H1 (cell line): ENCODE results near the gene ASCL1. TPM values are rescaled to one million over a fixed set of nuclear protein-coding genes. Genes with fewer than 3 reads are reported as not detected.

ENCODE experiments used
- BACH1 ChIP-seq: IDR thresholded peaks from 2 replicates; pipeline ENCODE4 v1.6.1; 2012; ENCODE audit warnings: low read length, improper control_type of control experiment
- BCL11A ChIP-seq, 2 experiments: IDR thresholded peaks; one replicate each; pipeline ENCODE4 v1.6.1; 2011; ENCODE audit warnings: low read depth in 2 of 2, low read length in 2 of 2, mild to moderate bottlenecking in 2 of 2
- CBX5 ChIP-seq: fragments of 300-800, 300-1000 bp; sonication (generic); IDR thresholded peaks from 2 replicates; pipeline ENCODE4 v1.7.1; 2016; ENCODE audit warnings: antibody characterized with exemption, low read length, low read depth
- CHD2 ChIP-seq: IDR thresholded peaks from 2 replicates; pipeline ENCODE4 v1.6.1; 2012; ENCODE audit warnings: low read length, improper control_type of control experiment
- CREB1 ChIP-seq: IDR thresholded peaks from 2 replicates; pipeline ENCODE4 v1.6.1; 2012; ENCODE audit warnings: inconsistent platforms
- CTBP2 ChIP-seq: IDR thresholded peaks from 2 replicates; pipeline ENCODE4 v1.7.0; 2011; ENCODE audit warnings: borderline replicate concordance, mild to moderate bottlenecking, moderate library complexity, mixed read lengths, low read length; ENCODE audit not compliant: insufficient read depth, insufficient read length
- EGR1 ChIP-seq: IDR thresholded peaks from 2 replicates; pipeline ENCODE4 v1.6.1; 2011; ENCODE audit warnings: low read depth, low read length, borderline replicate concordance
- EZH2 ChIP-seq: fragments of 200-600 bp; sonication (generic); IDR thresholded peaks from 2 replicates; pipeline ENCODE4 v1.7.1; 2012; ENCODE audit warnings: low read depth, mild to moderate bottlenecking, moderate library complexity, low read length, inconsistent platforms; ENCODE audit not compliant: severe bottlenecking
- JUND ChIP-seq: IDR thresholded peaks from 2 replicates; pipeline ENCODE4 v1.6.1; 2011; ENCODE audit warnings: mild to moderate bottlenecking, improper control_type of control experiment, low read length
- MAFK ChIP-seq: IDR thresholded peaks from 2 replicates; pipeline ENCODE4 v1.6.1; 2012; ENCODE audit warnings: low read depth, mild to moderate bottlenecking, improper control_type of control experiment, low read length
- NRF1 ChIP-seq: IDR thresholded peaks from 2 replicates; pipeline ENCODE4 v1.6.1; 2011; ENCODE audit warnings: mild to moderate bottlenecking, low read depth, low read length, improper control_type of control experiment
- POLR2AphosphoS5 ChIP-seq: IDR thresholded peaks from 2 replicates; pipeline ENCODE4 v1.6.1; 2011; ENCODE audit warnings: low read depth, low read length
- POU5F1 ChIP-seq: IDR thresholded peaks from 2 replicates; pipeline ENCODE4 v1.6.1; 2011; ENCODE audit warnings: low read depth, mild to moderate bottlenecking, low read length, moderate library complexity
- RBBP5 ChIP-seq: IDR thresholded peaks from 2 replicates; pipeline ENCODE4 v1.7.1; 2012; ENCODE audit warnings: low read depth, mild to moderate bottlenecking, inconsistent platforms, low read length, moderate library complexity, borderline replicate concordance
- RFX5 ChIP-seq: IDR thresholded peaks from 2 replicates; pipeline ENCODE4 v1.6.1; 2011; ENCODE audit warnings: low read depth, low read length, improper control_type of control experiment, borderline replicate concordance
- SIRT6 ChIP-seq: IDR thresholded peaks from one replicate; pipeline ENCODE4 v1.7.1; 2012; ENCODE audit warnings: low read length, inconsistent platforms
- SIX5 ChIP-seq: IDR thresholded peaks from 2 replicates; pipeline ENCODE4 v1.6.1; 2011; ENCODE audit warnings: mild to moderate bottlenecking, low read depth, low read length
- SP4 ChIP-seq: IDR thresholded peaks from 2 replicates; pipeline ENCODE4 v1.6.1; 2012; ENCODE audit warnings: low read length, inconsistent platforms
- SRF ChIP-seq: IDR thresholded peaks from 2 replicates; pipeline ENCODE4 v1.6.1; 2011; ENCODE audit warnings: mild to moderate bottlenecking, low read depth, low read length, moderate library complexity
- SUZ12 ChIP-seq: fragments of 200-600 bp; sonication (generic); IDR thresholded peaks from 2 replicates; pipeline ENCODE4 v1.6.1; 2012; ENCODE audit warnings: mild to moderate bottlenecking, inconsistent platforms, low read length, moderate library complexity, mixed read lengths
- TAF1 ChIP-seq: IDR thresholded peaks from 2 replicates; pipeline ENCODE4 v1.6.1; 2011; ENCODE audit warnings: mild to moderate bottlenecking, low read depth, low read length
- TBP ChIP-seq: IDR thresholded peaks from 2 replicates; pipeline ENCODE4 v1.6.1; 2011; ENCODE audit warnings: low read depth, low read length, improper control_type of control experiment
- TEAD4 ChIP-seq: IDR thresholded peaks from 2 replicates; pipeline ENCODE4 v1.6.1; 2012; ENCODE audit warnings: low read depth, low read length, inconsistent platforms, mixed read lengths
- ZNF274 ChIP-seq: IDR thresholded peaks from 2 replicates; pipeline ENCODE4 v1.7.0; 2012; ENCODE audit warnings: low read length, borderline replicate concordance; ENCODE audit errors: extremely low read depth
- polyA plus RNA-seq, 7 experiments: library from polyadenylated mRNA; depleted of rRNA in 3 of 7; stranded (reverse) in 5 of 7; unstranded in 2 of 7; fragments of >200 nt in 5 of 7; fragments of 200-250 nt in 2 of 7; gene quantifications; 1 replicate in 5 of 7; 2 replicates in 1 of 7; 4 replicates in 1 of 7; pipeline versions ENCODE4 v1.2.1 to v1.2.3, GENCODE V29; 2011 to 2013; ENCODE audit warnings: missing spikeins in 2 of 7, mixed read lengths in 2 of 7
- total RNA-seq: library from RNA; stranded (reverse); fragmentation: NEBNext Ultra II Directional; extraction: Animal tissue kit (Norgen Biotek cat#: 25700); gene quantifications from 2 replicates; pipeline ENCODE4 v1.2.1, GENCODE V29; 2021
- TF ChIP-seq, protein P1 (sequence below): IDR thresholded peaks from 2 replicates; pipeline ENCODE4 v1.6.1; 2012; ENCODE audit warnings: inconsistent platforms
- TF ChIP-seq, protein P2 (sequence below): IDR thresholded peaks from 2 replicates; pipeline ENCODE4 v1.6.1; 2011; ENCODE audit warnings: low read depth, mild to moderate bottlenecking, low read length; ENCODE audit not compliant: insufficient read depth

Gene ASCL1
- total and polyA plus RNA-seq, 2 of the 8 experiments (the other 6 are each of a cell fraction or from before 2014, with no cell fraction given) = 0.12 TPM; not detected in 1

DNA sequence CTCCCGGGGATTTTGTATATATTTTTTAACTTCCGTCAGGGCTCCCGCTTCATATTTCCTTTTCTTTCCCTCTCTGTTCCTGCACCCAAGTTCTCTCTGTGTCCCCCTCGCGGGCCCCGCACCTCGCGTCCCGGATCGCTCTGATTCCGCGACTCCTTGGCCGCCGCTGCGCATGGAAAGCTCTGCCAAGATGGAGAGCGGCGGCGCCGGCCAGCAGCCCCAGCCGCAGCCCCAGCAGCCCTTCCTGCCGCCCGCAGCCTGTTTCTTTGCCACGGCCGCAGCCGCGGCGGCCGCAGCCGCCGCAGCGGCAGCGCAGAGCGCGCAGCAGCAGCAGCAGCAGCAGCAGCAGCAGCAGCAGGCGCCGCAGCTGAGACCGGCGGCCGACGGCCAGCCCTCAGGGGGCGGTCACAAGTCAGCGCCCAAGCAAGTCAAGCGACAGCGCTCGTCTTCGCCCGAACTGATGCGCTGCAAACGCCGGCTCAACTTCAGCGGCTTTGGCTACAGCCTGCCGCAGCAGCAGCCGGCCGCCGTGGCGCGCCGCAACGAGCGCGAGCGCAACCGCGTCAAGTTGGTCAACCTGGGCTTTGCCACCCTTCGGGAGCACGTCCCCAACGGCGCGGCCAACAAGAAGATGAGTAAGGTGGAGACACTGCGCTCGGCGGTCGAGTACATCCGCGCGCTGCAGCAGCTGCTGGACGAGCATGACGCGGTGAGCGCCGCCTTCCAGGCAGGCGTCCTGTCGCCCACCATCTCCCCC is 777 bp downstream of the ASCL1 start (continued):
- no peak for TF ChIP-seq BACH1
- TF ChIP-seq SIRT6 = no peak
- no peak for TF ChIP-seq POLR2AphosphoS5
- TF ChIP-seq EGR1 = no peak; the same call in 1 of the 2 replicates
- TF ChIP-seq CTBP2 = no peak
- TF ChIP-seq TBP = no peak
- peak; percentile 56; the same call in 1 of the 2 replicates for TF ChIP-seq RBBP5
- TF ChIP-seq CHD2 = no peak
- TF ChIP-seq JUND = no peak
- TF ChIP-seq MAFK = no peak
- TF ChIP-seq TAF1 = 0 out of 2 replicates have a peak, but pooled peaks have one; percentile 17
- TF ChIP-seq, protein P1, sequence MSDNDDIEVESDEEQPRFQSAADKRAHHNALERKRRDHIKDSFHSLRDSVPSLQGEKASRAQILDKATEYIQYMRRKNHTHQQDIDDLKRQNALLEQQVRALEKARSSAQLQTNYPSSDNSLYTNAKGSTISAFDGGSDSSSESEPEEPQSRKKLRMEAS = peak; percentile 61
- TF ChIP-seq BCL11A (IDR thresholded peaks at IDR 0.05; ENCODE audit: low read depth in 2 of 2, low read length in 2 of 2) = no peak
- TF ChIP-seq NRF1 = no peak
- no peak for TF ChIP-seq SIX5
- peak; percentile 57; the same call in 1 of the 2 replicates for TF ChIP-seq SRF
- no peak for TF ChIP-seq CBX5
- TF ChIP-seq SP4 = no peak
- 0 out of 2 replicates have a peak, but pooled peaks have one; percentile 41 for TF ChIP-seq CREB1
- no peak for TF ChIP-seq POU5F1
- TF ChIP-seq SUZ12 = peak; percentile 96
- no peak for TF ChIP-seq ZNF274
- peak; percentile 89 for TF ChIP-seq EZH2
- TF ChIP-seq, protein P2, sequence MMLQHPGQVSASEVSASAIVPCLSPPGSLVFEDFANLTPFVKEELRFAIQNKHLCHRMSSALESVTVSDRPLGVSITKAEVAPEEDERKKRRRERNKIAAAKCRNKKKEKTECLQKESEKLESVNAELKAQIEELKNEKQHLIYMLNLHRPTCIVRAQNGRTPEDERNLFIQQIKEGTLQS = no peak
- no peak for TF ChIP-seq TEAD4
- no peak for TF ChIP-seq RFX5
